PC-3 (cell line): ENCODE measurements around the gene GRPEL2. TPM values are rescaled to one million over a fixed set of nuclear protein-coding genes. Genes with fewer than 3 reads are reported as not detected.

Experiments used
- ATAC-seq: fragments of 200-7000 bp; cut with Tn5 transposase; 2 replicates; pipeline ENCODE4 v1.9.1; 2020; ENCODE audit warnings: mild to moderate bottlenecking, moderate library complexity
- BruUV-seq: library from RNA; stranded (reverse); fragments of 400-500 nt; replicated peaks from 2 replicates; lab custom pipeline; 2021; lab: Mats Ljungman, UMichigan
- CTCF ChIA-PET: fragments of 300-600 bp; sonication (Branson Sonifier 250); formaldehyde crosslinking; loops from one replicate; lab custom pipeline; 2022; ENCODE audit warnings: antibody characterized with exemption; lab: Charles Lee
- POLR2A ChIA-PET: fragments of 300-600 bp; sonication (Branson Sonifier 250); formaldehyde crosslinking; loops from one replicate; lab custom pipeline; 2022; ENCODE audit warnings: antibody characterized with exemption; ENCODE audit not compliant: unreplicated experiment; lab: Charles Lee
- DNase-seq: peaks from one replicate; pipeline ENCODE4 v3.0.0-alpha.2; 2015
- H2AFZ ChIP-seq: fragments of 300-600 bp; sonication (generic); 2 replicates; pipeline ENCODE4 v1.6.0; 2016; ENCODE audit warnings: antibody characterized with exemption, low read length
- H3F3A ChIP-seq: fragments of 300-600 bp; sonication (generic); one replicate; pipeline ENCODE4 v1.6.0; 2017; ENCODE audit warnings: antibody characterized with exemption, low read length, control low read depth, mild to moderate bottlenecking; ENCODE audit not compliant: unreplicated experiment
- H3K27ac ChIP-seq: fragments of 300-600 bp; sonication (generic); 2 replicates; pipeline ENCODE4 v1.5.1; 2016; ENCODE audit warnings: mild to moderate bottlenecking, low read length
- H3K27me3 ChIP-seq: fragments of 300-600 bp; sonication (generic); 2 replicates; pipeline ENCODE4 v1.6.1; 2016; ENCODE audit warnings: low read length, mixed read lengths
- H3K36me3 ChIP-seq: fragments of 300-600 bp; sonication (generic); 2 replicates; pipeline ENCODE4 v1.6.1; 2016; ENCODE audit warnings: low read depth, mixed run types, low read length, mixed read lengths
- H3K4me1 ChIP-seq: fragments of 300-600 bp; sonication (generic); 2 replicates; pipeline ENCODE4 v1.5.1; 2016; ENCODE audit warnings: low read length; ENCODE audit not compliant: insufficient read depth
- H3K4me2 ChIP-seq: fragments of 300-600 bp; sonication (generic); 2 replicates; pipeline ENCODE4 v1.6.0; 2016; ENCODE audit warnings: low read length
- H3K4me3 ChIP-seq: fragments of 300-600 bp; sonication (generic); 2 replicates; pipeline ENCODE4 v1.5.1; 2016; ENCODE audit warnings: mild to moderate bottlenecking, low read length, mixed read lengths
- H3K79me2 ChIP-seq: fragments of 300-600 bp; sonication (generic); 2 replicates; pipeline ENCODE4 v1.6.1; 2017; ENCODE audit warnings: low read length, mixed read lengths
- H3K9ac ChIP-seq: fragments of 300-600 bp; sonication (generic); 2 replicates; pipeline ENCODE4 v1.6.0; 2016; ENCODE audit warnings: mild to moderate bottlenecking, low read length
- H3K9me2 ChIP-seq: fragments of 300-600 bp; sonication (generic); replicated peaks from 2 replicates; pipeline ENCODE4 v1.6.1; 2016; ENCODE audit warnings: mixed run types, low read length, mixed read lengths
- H3K9me3 ChIP-seq: fragments of 300-600 bp; sonication (generic); 2 replicates; pipeline ENCODE4 v1.6.1; 2016; ENCODE audit warnings: low read length, mixed read lengths
- H4K20me1 ChIP-seq: fragments of 300-600 bp; sonication (generic); 2 replicates; pipeline ENCODE4 v1.6.1; 2016; ENCODE audit warnings: low read length, mixed read lengths
- EZH2 ChIP-seq: fragments of 300-600 bp; sonication (generic); IDR thresholded peaks from one replicate; pipeline ENCODE4 v1.6.1; 2017; ENCODE audit warnings: antibody characterized with exemption, mild to moderate bottlenecking, low read length; ENCODE audit not compliant: unreplicated experiment
- EZH2phosphoT487 ChIP-seq: fragments of 300-600 bp; sonication (generic); IDR thresholded peaks from 2 replicates; pipeline ENCODE4 v1.6.1; 2018; ENCODE audit warnings: mild to moderate bottlenecking, antibody characterized with exemption, low read length, borderline replicate concordance
- intact Hi-C: fragments of 100-400 bp; cut with micrococcal nuclease; formaldehyde crosslinking; loops from 2 replicates; pipeline ENCODE4 v1.9.0; 2023
- total RNA-seq: library from RNA; depleted of rRNA; stranded (reverse); fragments of >200 nt; gene quantifications from 2 replicates; pipeline ENCODE4 v1.2.3, GENCODE V29; 2014
- TF ChIP-seq, protein P1 (sequence below): fragments of 300-600 bp; sonication (generic); conservative IDR thresholded peaks from 2 replicates; pipeline ENCODE4 v1.5.1; 2017; ENCODE audit warnings: antibody characterized with exemption, low read depth, mild to moderate bottlenecking, low read length

GRPEL2 gene
- total RNA-seq, 1 experiment from 2014 or later = 43.8 TPM

DNA sequence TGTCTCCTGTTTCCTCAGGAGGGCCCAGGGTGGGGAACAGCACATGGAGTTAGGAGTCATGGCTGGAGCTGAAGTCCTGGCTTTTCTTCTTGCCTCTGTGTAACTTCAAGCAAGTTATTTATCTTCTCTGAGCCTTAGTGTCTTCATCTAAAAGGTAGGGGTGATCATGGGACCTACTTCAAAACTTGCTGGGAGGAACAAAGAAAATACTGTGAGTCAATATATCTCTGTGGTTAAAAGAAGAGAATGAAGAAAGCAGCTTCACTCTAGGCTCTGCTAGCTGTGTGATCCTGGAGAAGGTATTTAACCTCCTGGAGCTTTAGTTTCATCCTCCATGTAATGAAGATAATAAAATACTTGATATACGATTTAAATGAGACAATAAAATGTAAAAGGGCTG lies 47.1 kb upstream of the GRPEL2 start:
- Histone ChIP-seq H3K4me2 (no peak overlapping the region), H3K9ac (no peak overlapping the region), H3K36me3 (no peaks in the 10 kb centered on the region), H3K9me2 (no peaks in the 10 kb centered on the region), H4K20me1 (no peaks in the 10 kb centered on the region), H2AFZ (no peak overlapping the region), H3K4me3 (no peak overlapping the region), H3K79me2 (no peaks in the 10 kb centered on the region), H3K27me3 (no peaks in the 10 kb centered on the region), H3F3A (no peaks in the 10 kb centered on the region), H3K4me1 (no peaks in the 10 kb centered on the region), H3K27ac (no peak overlapping the region), H3K9me3 (no peaks in the 10 kb centered on the region)
- CTCF ChIA-PET = no interaction called here
- no TSS peak for BruUV-seq
- POLR2A ChIA-PET = interaction anchor here (0.6 kb wide), 1 partner anchor 19 kb away, joined by 3 read pairs; no protein-coding TSS in a partner anchor
- DNase-seq = no peak
- intact Hi-C loops = no loop called here
- TF ChIP-seq EZH2 (no peak), EZH2phosphoT487 (no peak)
- TF ChIP-seq, protein P1, sequence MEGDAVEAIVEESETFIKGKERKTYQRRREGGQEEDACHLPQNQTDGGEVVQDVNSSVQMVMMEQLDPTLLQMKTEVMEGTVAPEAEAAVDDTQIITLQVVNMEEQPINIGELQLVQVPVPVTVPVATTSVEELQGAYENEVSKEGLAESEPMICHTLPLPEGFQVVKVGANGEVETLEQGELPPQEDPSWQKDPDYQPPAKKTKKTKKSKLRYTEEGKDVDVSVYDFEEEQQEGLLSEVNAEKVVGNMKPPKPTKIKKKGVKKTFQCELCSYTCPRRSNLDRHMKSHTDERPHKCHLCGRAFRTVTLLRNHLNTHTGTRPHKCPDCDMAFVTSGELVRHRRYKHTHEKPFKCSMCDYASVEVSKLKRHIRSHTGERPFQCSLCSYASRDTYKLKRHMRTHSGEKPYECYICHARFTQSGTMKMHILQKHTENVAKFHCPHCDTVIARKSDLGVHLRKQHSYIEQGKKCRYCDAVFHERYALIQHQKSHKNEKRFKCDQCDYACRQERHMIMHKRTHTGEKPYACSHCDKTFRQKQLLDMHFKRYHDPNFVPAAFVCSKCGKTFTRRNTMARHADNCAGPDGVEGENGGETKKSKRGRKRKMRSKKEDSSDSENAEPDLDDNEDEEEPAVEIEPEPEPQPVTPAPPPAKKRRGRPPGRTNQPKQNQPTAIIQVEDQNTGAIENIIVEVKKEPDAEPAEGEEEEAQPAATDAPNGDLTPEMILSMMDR = no peak
- ATAC-seq = no peak

DNA sequence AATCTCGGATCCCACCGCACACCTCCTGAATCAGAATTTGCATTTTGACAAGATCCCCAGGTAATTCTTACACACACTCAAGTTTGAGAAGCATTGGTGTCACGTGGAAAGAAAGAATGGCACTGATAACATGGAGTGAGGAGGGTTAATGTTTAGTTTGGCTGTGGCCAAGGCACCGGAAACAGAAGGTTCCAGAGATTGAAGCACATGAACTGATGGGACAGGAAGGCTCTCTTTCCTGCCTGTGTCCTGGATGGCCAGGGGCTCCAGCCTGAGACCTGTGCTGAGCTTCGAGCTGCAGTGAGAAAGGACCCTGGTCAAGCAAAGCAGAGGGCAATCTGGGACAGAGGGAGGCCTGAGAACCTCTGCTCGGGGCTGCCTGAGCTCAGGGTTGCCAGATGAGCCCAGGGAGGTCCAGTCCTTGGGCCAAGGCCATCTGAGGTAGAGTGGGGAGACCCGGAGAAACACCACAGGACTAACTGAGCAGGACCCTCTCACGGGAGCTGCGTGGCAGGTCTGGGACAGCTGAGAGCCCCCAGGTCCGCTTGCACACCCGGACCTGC lies 46.4 kb upstream of the GRPEL2 start:
- no peaks in the 10 kb centered on the region for H3K79me2 ChIP-seq
- no peaks in the 10 kb centered on the region for H3F3A ChIP-seq
- no peak overlapping the region for H3K4me3 ChIP-seq
- H3K9ac ChIP-seq = no peak overlapping the region
- no peaks in the 10 kb centered on the region for H3K9me3 ChIP-seq
- no peak overlapping the region for H3K27ac ChIP-seq
- H2AFZ ChIP-seq = no peak overlapping the region
- no peaks in the 10 kb centered on the region for H3K4me1 ChIP-seq
- no peak overlapping the region for H3K4me2 ChIP-seq
- intact Hi-C loops = no loop called here
- ATAC-seq (no peak), DNase-seq (no peak)
- no peak for TF ChIP-seq EZH2
- TF ChIP-seq, protein P1 = no peak
- no peak for TF ChIP-seq EZH2phosphoT487
- H4K20me1 ChIP-seq = no peaks in the 10 kb centered on the region
- H3K27me3 ChIP-seq = no peaks in the 10 kb centered on the region
- CTCF ChIA-PET = no interaction called here
- no TSS peak for BruUV-seq
- no peaks in the 10 kb centered on the region for H3K9me2 ChIP-seq
- H3K36me3 ChIP-seq = no peaks in the 10 kb centered on the region
- POLR2A ChIA-PET = interaction anchor here (0.6 kb wide), 1 partner anchor 71 kb away, joined by 3 read pairs; no protein-coding TSS in a partner anchor

DNA sequence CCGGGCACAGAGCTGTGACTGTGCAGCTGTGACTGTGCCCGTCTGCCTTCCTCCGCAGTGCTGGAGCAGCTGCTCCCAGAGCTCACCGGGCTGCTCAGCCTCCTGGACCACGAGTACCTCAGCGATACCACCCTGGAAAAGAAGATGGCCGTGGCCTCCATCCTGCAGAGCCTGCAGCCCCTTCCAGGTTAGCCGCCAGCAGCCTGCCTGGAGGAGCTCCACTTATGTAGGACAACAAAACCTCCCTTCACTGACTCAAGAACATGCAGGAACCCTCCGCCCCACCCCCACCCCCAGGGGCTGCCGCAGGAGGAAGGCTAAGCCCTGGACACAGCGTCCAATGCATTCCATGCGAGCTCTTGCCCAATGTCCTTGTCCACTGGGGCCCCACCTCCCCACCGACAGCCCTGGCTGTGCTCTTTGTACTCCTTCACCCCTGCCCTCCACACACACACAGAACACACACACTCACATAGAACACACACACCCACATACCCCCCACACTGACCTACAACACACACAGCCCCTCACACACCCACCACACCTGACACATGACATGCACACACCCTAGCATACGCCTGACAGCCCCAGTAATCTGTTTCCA lies 45.7 kb upstream of the GRPEL2 start:
- Histone ChIP-seq H3K9ac (no peak overlapping the region), H3K9me2 (no peaks in the 10 kb centered on the region), H3K27me3 (no peaks in the 10 kb centered on the region), H3K36me3 (no peaks in the 10 kb centered on the region), H3K27ac (no peak overlapping the region), H3K9me3 (no peaks in the 10 kb centered on the region), H2AFZ (no peak overlapping the region), H3K4me2 (no peak overlapping the region), H3K4me3 (no peak overlapping the region), H4K20me1 (no peaks in the 10 kb centered on the region), H3K79me2 (no peaks in the 10 kb centered on the region), H3K4me1 (no peaks in the 10 kb centered on the region), H3F3A (no peaks in the 10 kb centered on the region)
- ATAC-seq (no peak), DNase-seq (no peak)
- BruUV-seq = no TSS peak
- CTCF ChIA-PET = no interaction called here
- intact Hi-C loops = no loop called here
- no peak for TF ChIP-seq EZH2
- no peak for TF ChIP-seq EZH2phosphoT487
- TF ChIP-seq, protein P1 = no peak
- POLR2A ChIA-PET = interaction anchor here (0.6 kb wide), 1 partner anchor 71 kb away, joined by 3 read pairs; no protein-coding TSS in a partner anchor
